GM19328 (cell line): ENCODE results near the gene PMPCB.
"Not testable (repeated sequence)": the region's sequence is repeated elsewhere in the genome, so short reads cannot be mapped to it uniquely, and the experiment has no call there.

Experiments used
- ATAC-seq: cut with Tn5 transposase; IDR thresholded peaks from one replicate; pipeline ENCODE4 v1.9.1; 2021; ENCODE audit warnings: mild to moderate bottlenecking, moderate library complexity; ENCODE audit not compliant: unreplicated experiment

The PMPCB gene

DNA sequence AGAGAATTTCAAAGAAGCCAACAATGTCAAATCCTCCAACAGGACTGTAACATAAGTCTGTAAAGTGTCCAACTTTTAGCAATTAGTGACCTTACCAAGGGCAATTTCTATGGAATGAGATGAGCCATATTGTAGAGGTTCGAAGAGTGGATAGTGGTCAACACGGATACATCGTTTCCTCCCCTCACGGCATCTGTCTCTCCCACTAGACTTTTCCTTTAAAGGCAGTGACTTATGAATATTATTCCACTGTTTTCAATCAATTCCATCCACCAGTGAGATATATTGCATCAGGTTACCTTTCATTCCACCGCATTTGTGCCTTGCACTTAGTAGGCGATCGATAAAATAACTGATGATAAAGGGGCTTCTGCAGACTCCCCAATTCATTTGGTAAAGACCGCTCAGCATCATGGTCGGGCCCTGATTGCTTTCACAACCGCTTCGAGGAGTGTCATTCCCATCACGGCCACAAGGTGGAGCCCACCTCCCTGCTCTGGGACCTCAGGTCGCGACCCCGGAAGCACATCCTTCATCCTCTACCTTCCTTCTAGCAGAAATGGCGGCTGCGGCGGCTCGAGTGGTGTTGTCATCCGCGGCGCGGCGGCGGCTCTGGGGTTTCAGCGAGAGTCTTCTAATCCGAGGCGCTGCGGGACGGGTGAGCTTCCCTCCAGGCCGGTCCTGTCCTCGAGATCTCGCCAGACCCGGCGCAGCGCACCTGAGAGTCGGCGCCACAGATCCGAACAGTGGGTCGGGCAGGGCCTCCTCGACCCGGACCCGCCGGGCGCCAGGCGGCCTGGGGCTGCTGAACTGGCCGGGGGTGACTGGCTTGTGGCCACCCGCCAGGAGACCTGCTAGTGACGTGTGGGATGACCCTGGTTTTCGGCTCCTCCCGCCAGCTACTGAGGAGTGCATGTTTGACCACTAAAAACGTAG lies at the start of gene PMPCB:
PMPCB (plus strand) TSS at position 535 of the 936 bp plus-strand sequence; CDS start at position 560, 25 bp downstream.
- ATAC-seq, result peak; percentile 91

GRCh38 chr7:103253699-103254506 lies 43.3 kb upstream of the PMPCB start:
- ATAC-seq, result not testable (repeated sequence)

DNA sequence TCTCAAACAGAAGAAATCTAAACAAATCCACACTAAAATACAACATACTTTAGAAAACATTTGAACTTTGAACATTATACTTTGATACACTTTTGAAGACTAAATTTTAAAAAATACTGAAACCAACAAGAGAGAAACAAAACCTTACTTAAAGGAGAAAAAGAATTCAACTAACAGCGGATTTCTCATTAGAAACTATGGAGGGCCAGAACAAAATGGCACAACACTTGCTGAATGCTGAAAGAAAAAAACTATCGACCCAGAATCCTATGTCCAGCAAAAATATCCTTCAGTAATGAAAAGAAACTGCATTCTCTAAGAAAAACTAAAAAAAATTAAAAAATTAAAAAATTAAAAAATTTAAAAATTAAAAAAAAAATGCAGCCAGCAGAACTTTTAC lies 33.2 kb upstream of the PMPCB start:
- ATAC-seq, result not testable (repeated sequence)

DNA sequence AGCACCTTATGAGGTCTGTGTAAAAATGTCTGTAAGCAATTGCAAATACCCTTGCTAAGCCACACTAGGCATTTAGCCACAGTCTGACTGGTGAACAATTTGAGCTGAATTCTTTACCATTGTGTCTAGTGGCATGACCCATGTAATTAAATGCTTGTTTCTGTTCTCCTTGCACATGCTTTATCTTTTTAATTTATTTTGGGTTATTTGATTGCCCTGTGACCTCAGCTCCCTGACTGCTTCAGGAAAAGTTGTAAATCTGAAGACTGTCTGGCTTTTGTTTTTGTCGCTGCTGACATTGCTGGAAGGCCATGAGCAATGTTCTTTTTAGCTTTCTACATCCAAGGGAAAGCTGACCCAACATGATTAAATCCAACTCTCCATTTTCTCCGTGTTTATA lies 31.0 kb upstream of the PMPCB start:
- ATAC-seq, result not testable (repeated sequence)

GRCh38 chr7:103273374-103273773 lies 23.9 kb upstream of the PMPCB start:
- ATAC-seq, result not testable (repeated sequence)

- ATAC-seq, result not testable (repeated sequence)
Observed at GRCh38 chr7:103274867-103275266, 22.4 kb upstream of the PMPCB start.

- not testable (repeated sequence) for ATAC-seq
Observed at GRCh38 chr7:103278195-103278594, 19.0 kb upstream of the PMPCB start.

DNA sequence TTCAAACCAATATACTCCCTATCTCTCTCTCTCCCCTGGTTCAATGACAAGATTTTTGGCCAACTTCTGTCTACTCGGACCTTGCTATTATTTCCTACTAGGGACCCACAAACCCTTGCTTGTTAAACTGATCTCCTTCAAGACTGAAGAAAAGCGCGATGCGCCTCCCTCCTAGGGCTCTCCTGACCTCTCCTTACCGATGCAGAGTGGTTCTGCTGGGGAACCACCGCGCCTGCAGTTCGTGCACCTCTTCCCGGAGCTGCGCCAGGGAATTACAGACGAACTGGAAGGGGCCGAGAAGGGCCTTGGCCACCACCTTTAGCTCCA lies 17.6 kb upstream of the PMPCB start:
- peak; percentile 31 for ATAC-seq

DNA sequence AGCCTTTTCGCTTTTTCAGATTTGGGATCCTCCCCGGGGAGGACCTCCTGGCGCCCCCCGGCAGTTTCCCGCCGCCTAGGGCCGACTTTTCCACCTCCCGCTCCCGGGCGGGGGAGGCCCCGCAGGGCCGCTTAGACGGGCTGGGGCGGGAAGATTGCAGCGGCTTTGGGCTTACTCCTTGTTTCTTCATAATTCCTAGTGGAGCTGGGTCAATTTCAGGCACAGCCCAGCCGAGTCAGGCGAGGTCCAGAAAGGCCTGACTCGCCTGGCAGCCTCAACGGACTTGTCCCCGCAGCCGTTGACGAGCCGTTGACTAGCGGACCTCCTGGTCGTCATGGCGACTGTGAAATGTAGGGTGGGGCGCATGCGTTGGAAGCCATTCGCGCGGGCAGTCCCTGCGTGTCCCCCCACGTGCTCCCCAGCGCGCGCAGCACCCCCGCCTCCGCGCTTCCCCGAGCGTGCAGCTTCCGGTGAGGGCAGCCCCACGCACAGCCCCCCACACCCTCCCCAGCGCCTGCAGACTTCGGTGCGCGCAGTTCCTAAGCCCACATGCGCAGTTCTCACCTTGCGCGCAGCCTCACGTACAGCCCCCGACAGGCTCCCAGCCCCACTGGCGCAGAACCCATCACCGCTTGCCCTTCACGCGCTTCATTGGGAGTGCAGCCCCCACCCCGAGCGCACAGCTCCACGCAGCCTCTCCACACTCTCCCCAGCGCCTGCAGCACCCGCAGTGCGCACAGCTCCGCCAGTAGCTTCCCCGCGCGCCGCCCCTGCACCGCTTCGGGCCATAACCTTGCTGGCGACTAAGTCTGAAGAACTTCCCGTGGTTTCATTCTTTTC lies 17.1 kb upstream of the PMPCB start:
- peak; percentile 84 for ATAC-seq

GRCh38 chr7:103280803-103281155 lies 16.5 kb upstream of the PMPCB start:
- peak; percentile 22 for ATAC-seq

GRCh38 chr7:103282802-103283427 lies 14.3 kb upstream of the PMPCB start:
- not testable (repeated sequence) for ATAC-seq

DNA sequence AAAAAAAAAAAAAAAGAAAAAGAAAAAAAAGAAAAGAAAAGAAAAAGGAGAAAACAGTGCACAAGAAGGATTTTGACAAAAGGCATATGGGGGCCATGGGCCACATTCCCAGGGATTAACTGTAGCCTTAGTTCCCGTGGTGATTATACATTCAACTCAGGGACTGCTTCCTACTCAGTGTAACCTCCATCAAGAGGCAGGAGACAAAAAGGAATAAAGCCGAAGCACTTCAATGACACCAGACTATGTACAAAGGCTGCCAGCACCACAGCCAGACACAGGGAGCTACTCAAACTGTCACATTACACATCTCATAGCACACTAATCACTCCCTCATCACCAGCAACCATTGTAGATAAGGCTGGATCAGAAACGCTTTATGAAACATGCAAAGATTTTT lies 5.1 kb upstream of the PMPCB start:
- no peak for ATAC-seq

DNA sequence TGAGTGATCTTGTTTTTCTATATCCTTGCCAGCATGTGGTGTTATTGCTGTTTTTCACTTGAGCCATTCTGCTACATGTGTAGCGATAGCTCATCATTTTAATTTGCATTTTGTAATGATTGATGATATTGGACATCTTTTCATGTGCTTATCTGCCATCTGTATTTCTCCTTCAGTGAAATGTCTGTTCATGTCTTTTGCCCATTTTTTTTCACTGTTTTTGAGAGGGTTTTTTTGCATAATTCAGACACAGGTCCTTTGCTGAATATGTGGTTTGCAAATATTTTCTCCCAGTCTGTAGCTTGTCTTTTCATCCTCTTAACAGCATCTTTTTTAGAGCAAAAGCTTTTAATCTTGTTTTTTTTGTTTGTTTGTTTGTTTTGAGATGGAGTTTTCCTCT lies 3.7 kb upstream of the PMPCB start:
- no peak for ATAC-seq

- ATAC-seq, result no peak
Observed at GRCh38 chr7:103297837-103298179, 573 bp downstream of the PMPCB start.

- ATAC-seq, result no peak
Observed at GRCh38 chr7:103299660-103300059, 2.4 kb downstream of the PMPCB start.

DNA sequence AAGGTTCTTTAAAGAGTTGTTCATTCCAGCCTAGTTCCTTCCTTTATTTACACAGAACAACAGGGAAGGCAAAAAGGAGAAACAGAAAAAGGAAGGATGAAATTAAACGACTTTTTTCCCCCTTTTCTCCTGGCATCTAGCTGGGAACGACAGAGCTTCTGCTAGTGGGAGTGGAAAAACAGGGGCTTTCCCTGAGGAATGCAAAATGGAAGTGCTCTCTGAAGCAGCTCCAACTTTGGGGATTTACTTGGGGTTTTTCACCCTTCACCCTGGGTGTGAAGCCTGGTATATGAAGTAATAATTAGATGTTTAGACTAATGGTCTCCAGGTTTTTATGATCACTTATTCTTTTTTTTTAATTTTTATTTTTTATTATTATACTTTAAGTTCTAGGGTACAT lies 4.2 kb downstream of the PMPCB start:
- no peak for ATAC-seq

GRCh38 chr7:103307503-103308231 lies 10.4 kb downstream of the PMPCB start:
- no peak for ATAC-seq

DNA sequence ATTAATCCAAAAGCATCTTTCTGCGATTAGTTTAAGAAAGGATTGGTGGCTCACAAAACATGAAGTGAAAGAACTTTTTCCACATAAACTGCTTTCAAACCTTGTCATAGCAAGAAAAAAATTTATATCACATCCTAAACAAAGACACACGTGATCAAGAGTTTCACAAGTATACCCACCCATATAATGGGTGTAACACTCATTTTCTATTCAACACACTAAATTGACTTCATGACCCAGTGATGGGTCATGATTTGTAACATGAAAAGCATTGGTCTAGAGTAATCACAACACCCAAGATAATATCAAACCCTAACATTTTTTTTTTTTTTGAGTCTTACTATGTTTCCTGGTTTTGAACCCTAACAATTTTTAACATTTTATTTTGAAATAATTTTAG lies 17.6 kb downstream of the PMPCB start:
- ATAC-seq, result no peak

GRCh38 chr7:103316380-103316941 lies 19.2 kb downstream of the PMPCB start:
- ATAC-seq, result no peak

GRCh38 chr7:103317009-103317408 lies 19.8 kb downstream of the PMPCB start:
- no peak for ATAC-seq
